Ovary (tissue), 9 donors: Measurements from ENCODE around the gene JUNB. TPM values are rescaled to one million over a fixed set of nuclear protein-coding genes. Genes with fewer than 3 reads are reported as not detected.

ENCODE experiments used
- DNase-seq, 5 donors: peaks; one replicate each; pipeline ENCODE4 v3.0.0-alpha.2; 2019 to 2020
- H3K27ac ChIP-seq, 2 donors: fragments of 200-600 bp; one replicate each; pipeline versions ENCODE4 v1.5.1 to v1.8.0; 2019 to 2022
- H3K27me3 ChIP-seq: fragments of 200-600 bp; one replicate; pipeline ENCODE4 v1.8.0; 2022
- H3K36me3 ChIP-seq: fragments of 200-600 bp; sonication (generic); one replicate; pipeline ENCODE4 v1.5.1; 2019
- H3K4me1 ChIP-seq: one replicate; pipeline ENCODE4 v1.8.1; 2013; ENCODE audit warnings: mild to moderate bottlenecking, moderate library complexity; ENCODE audit not compliant: insufficient read depth
- H3K4me3 ChIP-seq: fragments of 200-600 bp; sonication (generic); one replicate; pipeline ENCODE4 v1.5.1; 2017
- H3K9me3 ChIP-seq, 2 donors: fragments of 200-600 bp in 1 of 2; sonication (generic) in 1 of 2; one replicate each; pipeline versions ENCODE4 v1.5.1 to v1.8.1; 2013 to 2019; ENCODE audit warnings: mild to moderate bottlenecking in 1 of 2, moderate library complexity in 1 of 2
- CTCF ChIP-seq, 3 donors: fragments of 450-650 bp in 2 of 3; fragments of 200-600 bp in 1 of 3; IDR thresholded peaks; one replicate each; pipeline versions ENCODE4 v1.5.1 to v1.8.0; 2016 to 2022; ENCODE audit warnings: antibody characterized with exemption in 3 of 3, mild to moderate bottlenecking in 1 of 3
- EP300 ChIP-seq: sonication (generic); formaldehyde crosslinking; IDR thresholded peaks from one replicate; pipeline ENCODE4 v1.6.1; 2017; ENCODE audit warnings: antibody characterized with exemption
- POLR2A ChIP-seq: fragments of 450-650 bp; IDR thresholded peaks from one replicate; pipeline ENCODE4 v1.6.1; 2017; ENCODE audit warnings: antibody characterized with exemption, mild to moderate bottlenecking, moderate library complexity
- WGBS, 3 donors: extraction: QIAGEN DNeasy Blood & Tissue Kit in 1 of 3; methylation state at CpG; one replicate each; pipeline versions ENCODE4 v1.1.5 to v1.1.7; 2013 to 2017; 5-methylcytosine and 5-hydroxymethylcytosine counted together
- intact Hi-C, 4 donors: fragments of 100-400 bp; cut with DNase I; formaldehyde crosslinking; loops; one replicate each; pipeline versions ENCODE4 v1.11.0 to v1.15.1; 2022 to 2023
- polyA plus RNA-seq, 2 donors: library from polyadenylated mRNA; stranded (reverse); fragments of 200-250 nt in 1 of 2; fragments of 350-450 nt in 1 of 2; fragmentation: Illumina TruSeq in 1 of 2; extraction: RNeasy Lipid Tissue Mini Kit (QIAGEN cat#74804) in 1 of 2; gene quantifications; one replicate each; pipeline ENCODE4 v1.2.3, GENCODE V29; 2013 to 2014
- total RNA-seq, 7 donors: library from RNA; depleted of rRNA in 2 of 7; stranded (reverse); fragments of >200 nt in 2 of 7; fragmentation: NEBNext Ultra II Directional in 3 of 7; extraction: Animal tissue kit (Norgen Biotek cat#: 25700) in 3 of 7; gene quantifications; one replicate each; pipeline versions ENCODE4 v1.1.0 to v1.2.4, GENCODE V29; 2016 to 2023
- donor health status: DM: no; HTN: no; CAD: no; lungs with moderate emphysema.
- donor health status: DM: no; HTN: no; CAD: no.
- donor health status: Bipolar disorder and iron deficiency.
- donor health status: DM: yes; HTN: yes; CAD: no.
- donor health status: DM: no; HTN: no; CAD: no.
- donor health status: DM: yes; HTN: yes; CAD: no.

Gene JUNB
- total and polyA plus RNA-seq, 9 donors = 6.8 to 3,039 (median 413) TPM

- 93 to 95% (median 94%) methylated on average over 16 of the region's 16 CpGs for WGBS, 3 donors
- Histone ChIP-seq H3K9me3 (no peaks in the 10 kb centered on the region), H3K4me1 (no peaks in the 10 kb centered on the region), H3K4me3 (no peak overlapping the region), H3K27ac (no peak overlapping the region), H3K36me3 (no peaks in the 10 kb centered on the region), H3K27me3 (no peaks in the 10 kb centered on the region)
- intact Hi-C loops = loop anchor here (5.0 kb wide), 3 partner anchors 33 to 83 kb away; partner anchors contain the start of genes PRDX2 (in 3 of the 4) and THSD8 (in 3 of the 4)
- TF ChIP-seq EP300 (no peak), POLR2A (no peak), CTCF (IDR thresholded peaks at IDR 0.05) (no peak)
- no peak for DNase-seq
Observed at GRCh38 chr19:12764698-12765097, 26.6 kb upstream of the JUNB start.

GRCh38 chr19:12766051-12766521 lies 25.2 kb upstream of the JUNB start:
- intact Hi-C loops = loop anchor here in 3 of 4 donors (5.0 kb wide), 2 partner anchors 36 to 81 kb away; partner anchors contain the start of genes PRDX2 (in 3 of the 3) and THSD8 (in 3 of the 3)
- peak overlapping the region; percentile 15 for H3K4me3 ChIP-seq
- H3K9me3 ChIP-seq = no peaks in the 10 kb centered on the region
- TF ChIP-seq POLR2A (no peak), CTCF (IDR thresholded peaks at IDR 0.05) (peak; percentile 73 to 98 (median 95))
- H3K27me3 ChIP-seq = no peaks in the 10 kb centered on the region
- no peaks in the 10 kb centered on the region for H3K4me1 ChIP-seq
- DNase-seq = peak; percentile 69 to 88 (median 86)
- WGBS, 3 donors = 0 to 63% (median 3%) methylated on average over 26 to 30 of the region's 30 CpGs
- H3K36me3 ChIP-seq = no peaks in the 10 kb centered on the region
- no peak overlapping the region for H3K27ac ChIP-seq

GRCh38 chr19:12767150-12767549 lies 24.1 kb upstream of the JUNB start:
- TF ChIP-seq EP300 (no peak), CTCF (IDR thresholded peaks at IDR 0.05) (no peak), POLR2A (no peak)
- 89 to 92% (median 89%) methylated on average over 11 of the region's 11 CpGs for WGBS, 3 donors
- H3K36me3 ChIP-seq = no peaks in the 10 kb centered on the region
- H3K4me3 ChIP-seq = no peak overlapping the region
- no peaks in the 10 kb centered on the region for H3K9me3 ChIP-seq
- intact Hi-C loops = loop anchor here in 3 of 4 donors (5.0 kb wide), 2 partner anchors 35 to 80 kb away; partner anchors contain the start of genes PRDX2 (in 3 of the 3) and THSD8 (in 3 of the 3)
- no peaks in the 10 kb centered on the region for H3K4me1 ChIP-seq
- H3K27ac ChIP-seq = no peak overlapping the region
- no peak for DNase-seq
- no peaks in the 10 kb centered on the region for H3K27me3 ChIP-seq

GRCh38 chr19:12767666-12768065 lies 23.6 kb upstream of the JUNB start:
- WGBS, 3 donors = 94 to 96% (median 96%) methylated on average over 15 of the region's 15 CpGs
- intact Hi-C loops = loop anchor here in 3 of 4 donors (5.0 kb wide), 2 partner anchors 35 to 80 kb away; partner anchors contain the start of genes PRDX2 (in 3 of the 3) and THSD8 (in 3 of the 3)

More at GRCh38 chr19:12767666-12768065, 23.6 kb upstream of the JUNB start:
- Histone ChIP-seq H3K27ac (no peak overlapping the region), H3K4me1 (no peaks in the 10 kb centered on the region), H3K27me3 (no peaks in the 10 kb centered on the region), H3K4me3 (no peak overlapping the region), H3K9me3 (no peaks in the 10 kb centered on the region), H3K36me3 (no peaks in the 10 kb centered on the region)
- TF ChIP-seq EP300 = no peak
- TF ChIP-seq CTCF (IDR thresholded peaks at IDR 0.05) = no peak
- no peak for TF ChIP-seq POLR2A
- no peak for DNase-seq
